Neural crest cell (in vitro differentiated cells): ENCODE results near the gene PCSK7. TPM values are rescaled to one million over a fixed set of nuclear protein-coding genes. Genes with fewer than 3 reads are reported as not detected.

ENCODE experiments used
- DNase-seq: peaks from one replicate; pipeline ENCODE4 v3.0.0; 2021; ENCODE audit warnings: low read depth, mixed read lengths, low spot score
- H3K27ac Mint-ChIP-seq: one replicate; pipeline ENCODE4 v1.8.0; 2021; ENCODE audit warnings: mild to moderate bottlenecking, mixed read lengths; ENCODE audit not compliant: unreplicated experiment
- H3K27me3 Mint-ChIP-seq: 2 replicates; pipeline ENCODE4 v1.8.0; 2021; ENCODE audit warnings: low read depth, mild to moderate bottlenecking, mixed read lengths
- H3K36me3 Mint-ChIP-seq: 2 replicates; pipeline ENCODE4 v1.8.0; 2021; ENCODE audit warnings: low read depth, mild to moderate bottlenecking, mixed read lengths
- H3K4me1 Mint-ChIP-seq: 2 replicates; pipeline ENCODE4 v1.8.0; 2021; ENCODE audit warnings: mixed read lengths
- H3K4me3 Mint-ChIP-seq: one replicate; pipeline ENCODE4 v1.8.0; 2021; ENCODE audit warnings: mild to moderate bottlenecking, mixed read lengths
- H3K9me3 Mint-ChIP-seq: 2 replicates; pipeline ENCODE4 v1.8.0; 2021; ENCODE audit warnings: mixed read lengths
- CTCF ChIP-seq: fragments of 200-600 bp; sonication (generic); conservative IDR thresholded peaks from 2 replicates; pipeline ENCODE4 v1.5.0; 2021; ENCODE audit warnings: antibody characterized with exemption, mild to moderate bottlenecking
- total RNA-seq: library from RNA; stranded (reverse); gene quantifications from 2 replicates; pipeline ENCODE4 v1.2.1, GENCODE V29; 2021

PCSK7 gene
- total RNA-seq, 1 donor from 2014 or later = 49.7 TPM

GRCh38 chr11:117166491-117166890, 65.4 kb downstream of the PCSK7 start:
- H3K27ac Mint-ChIP-seq = no peak overlapping the region
- no peak for DNase-seq
- H3K36me3 Mint-ChIP-seq = peaks cover 9% of the 10 kb centered on the region
- no peaks in the 10 kb centered on the region for H3K9me3 Mint-ChIP-seq
- no peak overlapping the region for H3K4me3 Mint-ChIP-seq
- no peaks in the 10 kb centered on the region for H3K27me3 Mint-ChIP-seq
- peaks cover 6% of the 10 kb centered on the region for H3K4me1 Mint-ChIP-seq
- no peak for TF ChIP-seq CTCF

- Mint-ChIP-seq H3K36me3 (peaks cover 12% of the 10 kb centered on the region), H3K4me3 (no peak overlapping the region), H3K9me3 (no peaks in the 10 kb centered on the region), H3K27ac (no peak overlapping the region), H3K4me1 (no peaks in the 10 kb centered on the region), H3K27me3 (no peaks in the 10 kb centered on the region)
- no peak for DNase-seq
- TF ChIP-seq CTCF = no peak
These were observed 71.0 kb downstream of the PCSK7 start for GRCh38 chr11:117160826-117161225.

- Mint-ChIP-seq H3K36me3 (peaks cover 10% of the 10 kb centered on the region), H3K27ac (no peak overlapping the region), H3K4me3 (no peak overlapping the region), H3K4me1 (no peaks in the 10 kb centered on the region), H3K27me3 (no peaks in the 10 kb centered on the region), H3K9me3 (no peaks in the 10 kb centered on the region)
- no peak for TF ChIP-seq CTCF
- DNase-seq = no peak
These were observed 72.0 kb downstream of the PCSK7 start for GRCh38 chr11:117159892-117160291.

- no peak overlapping the region for H3K4me3 Mint-ChIP-seq
- TF ChIP-seq CTCF = no peak
- H3K9me3 Mint-ChIP-seq = no peaks in the 10 kb centered on the region
- H3K27me3 Mint-ChIP-seq = no peaks in the 10 kb centered on the region
- DNase-seq = no peak
- H3K4me1 Mint-ChIP-seq = peaks cover under 1% of the 10 kb centered on the region
- H3K36me3 Mint-ChIP-seq = peaks cover 7% of the 10 kb centered on the region
- H3K27ac Mint-ChIP-seq = no peak overlapping the region
These were observed 74.4 kb downstream of the PCSK7 start for GRCh38 chr11:117157507-117157906.

- Mint-ChIP-seq H3K4me3 (no peak overlapping the region), H3K27ac (no peak overlapping the region), H3K9me3 (no peaks in the 10 kb centered on the region), H3K27me3 (no peaks in the 10 kb centered on the region), H3K4me1 (peaks cover 4% of the 10 kb centered on the region), H3K36me3 (peaks cover 3% of the 10 kb centered on the region)
- no peak for TF ChIP-seq CTCF
- no peak for DNase-seq
These were observed 77.4 kb downstream of the PCSK7 start for GRCh38 chr11:117154468-117154867.

Other genes with a start within 250 kb of the PCSK7 start
- 39.7 and 40.1 TPM in 2 replicates for gene SIK3, start 133.6 kb downstream of the PCSK7 start, total RNA-seq
- gene PAFAH1B2, start 87.8 kb downstream of the PCSK7 start, total RNA-seq = 132 and 134 TPM in 2 replicates
- gene SIDT2, start 53.3 kb downstream of the PCSK7 start, total RNA-seq = 33.5 and 37.6 TPM in 2 replicates
- 6.4 and 7.7 TPM in 2 replicates for gene TAGLN, start 32.7 kb downstream of the PCSK7 start, total RNA-seq
- 47.2 and 47.5 TPM in 2 replicates for gene RNF214, start 598 bp upstream of the PCSK7 start, total RNA-seq
- gene BACE1-AS, start 59.3 kb upstream of the PCSK7 start, total RNA-seq = 17.6 and 18.1 TPM in 2 replicates
- gene BACE1, start 84.2 kb upstream of the PCSK7 start, total RNA-seq = 30.4 and 30.7 TPM in 2 replicates
- 41.2 and 42.8 TPM in 2 replicates for gene CEP164, start 95.8 kb upstream of the PCSK7 start, total RNA-seq